HepG2 (cell line): ENCODE measurements around the gene ACP2. TPM values are rescaled to one million over a fixed set of nuclear protein-coding genes. Genes with fewer than 3 reads are reported as not detected.

Experiments
- CENPT ChIP-seq: sonication (generic); formaldehyde crosslinking; IDR thresholded peaks from 2 replicates; pipeline ENCODE4 v1.8.0; 2022; ENCODE audit warnings: low read depth, mild to moderate bottlenecking, moderate library complexity, missing genetic modification reagents
- FLYWCH1 ChIP-seq: sonication (generic); formaldehyde crosslinking; IDR thresholded peaks from 2 replicates; pipeline ENCODE4 v1.8.1; 2023; ENCODE audit warnings: mild to moderate bottlenecking, missing genetic modification reagents
- KDM5B ChIP-seq: sonication (generic); formaldehyde crosslinking; IDR thresholded peaks from 2 replicates; pipeline ENCODE4 v1.4.0; 2020; ENCODE audit warnings: missing genetic modification reagents, mild to moderate bottlenecking, borderline replicate concordance
- LCORL ChIP-seq, 2 experiments: fragments of 450-650 bp in 1 of 2; sonication (generic) in 1 of 2; formaldehyde crosslinking in 1 of 2; IDR thresholded peaks; 2 replicates each; pipeline versions ENCODE4 v1.5.0 to v1.6.1; 2017 to 2020; ENCODE audit warnings: antibody characterized with exemption in 1 of 2, missing genetic modification reagents in 1 of 2
- NCOA2 ChIP-seq: sonication (generic); formaldehyde crosslinking; IDR thresholded peaks from 2 replicates; pipeline ENCODE4 v1.8.0; 2022; ENCODE audit warnings: inconsistent platforms
- NONO ChIP-seq, 2 experiments: fragments of 450-650 bp in 1 of 2; sonication (generic) in 1 of 2; formaldehyde crosslinking in 1 of 2; IDR thresholded peaks in 1 of 2; conservative IDR thresholded peaks in 1 of 2; 2 replicates each; pipeline versions ENCODE4 v1.6.1 to v1.8.0; 2017 to 2022; ENCODE audit warnings: mild to moderate bottlenecking in 1 of 2, missing genetic modification reagents in 1 of 2, moderate library complexity in 1 of 2
- PHF21A ChIP-seq: sonication (generic); formaldehyde crosslinking; IDR thresholded peaks from 2 replicates; pipeline ENCODE4 v1.5.0; 2020; ENCODE audit warnings: mild to moderate bottlenecking, missing genetic modification reagents
- RFXAP ChIP-seq: sonication (generic); formaldehyde crosslinking; IDR thresholded peaks from 2 replicates; pipeline ENCODE4 v1.4.0; 2020; ENCODE audit warnings: missing genetic modification reagents, borderline replicate concordance
- SPEN ChIP-seq: sonication (generic); formaldehyde crosslinking; IDR thresholded peaks from 2 replicates; pipeline ENCODE4 v1.5.1; 2020; ENCODE audit warnings: low read depth, mild to moderate bottlenecking, missing genetic modification reagents
- TBX2 ChIP-seq: sonication (generic); formaldehyde crosslinking; IDR thresholded peaks from 2 replicates; pipeline ENCODE4 v1.5.0; 2020; ENCODE audit warnings: missing genetic modification reagents, mild to moderate bottlenecking, borderline replicate concordance
- ZBTB20 ChIP-seq: sonication (generic); formaldehyde crosslinking; IDR thresholded peaks from 2 replicates; pipeline ENCODE4 v1.8.1; 2023; ENCODE audit warnings: missing genetic modification reagents, low read depth, mild to moderate bottlenecking, borderline replicate concordance
- ZKSCAN5 ChIP-seq: sonication (generic); formaldehyde crosslinking; IDR thresholded peaks from 2 replicates; pipeline ENCODE4 v1.5.1; 2020; ENCODE audit warnings: mild to moderate bottlenecking, missing genetic modification reagents
- ZNF101 ChIP-seq: sonication (generic); formaldehyde crosslinking; IDR thresholded peaks from 2 replicates; pipeline ENCODE4 v1.4.0; 2020; ENCODE audit warnings: mild to moderate bottlenecking, low read depth, missing genetic modification reagents, borderline replicate concordance
- ZNF326 ChIP-seq: sonication (generic); formaldehyde crosslinking; IDR thresholded peaks from 2 replicates; pipeline ENCODE4 v1.4.0; 2020; ENCODE audit warnings: missing genetic modification reagents, borderline replicate concordance
- ZNF563 ChIP-seq: sonication (generic); formaldehyde crosslinking; IDR thresholded peaks from 2 replicates; pipeline ENCODE4 v1.8.0; 2022; ENCODE audit warnings: mild to moderate bottlenecking, moderate library complexity, missing genetic modification reagents
- ZNF567 ChIP-seq: sonication (generic); formaldehyde crosslinking; IDR thresholded peaks from 2 replicates; pipeline ENCODE4 v1.8.1; 2023; ENCODE audit warnings: mild to moderate bottlenecking, missing genetic modification reagents, borderline replicate concordance
- ZNF737 ChIP-seq: sonication (generic); formaldehyde crosslinking; IDR thresholded peaks from 2 replicates; pipeline ENCODE4 v1.5.0; 2020; ENCODE audit warnings: missing genetic modification reagents, mild to moderate bottlenecking, borderline replicate concordance
- ZNF775 ChIP-seq: sonication (generic); formaldehyde crosslinking; IDR thresholded peaks from 2 replicates; pipeline ENCODE4 v1.4.0; 2020; ENCODE audit warnings: missing genetic modification reagents, mild to moderate bottlenecking, moderate library complexity, borderline replicate concordance
- polyA plus RNA-seq, 8 experiments: library from polyadenylated mRNA; depleted of rRNA in 3 of 8; stranded (reverse) in 7 of 8; unstranded in 1 of 8; fragments of >200 nt; fragmentation: Illumina TruSeq in 4 of 8; extraction: Trizol in 4 of 8; gene quantifications; 2 replicates each; pipeline versions ENCODE4 v1.2.1 to v1.2.3, GENCODE V29; 2011 to 2016; ENCODE audit warnings: low read depth in 4 of 8, missing spikeins in 1 of 8, mixed read lengths in 1 of 8; ENCODE audit not compliant: insufficient read depth in 1 of 8
- total RNA-seq, 5 experiments: library from RNA; depleted of rRNA; stranded (reverse); fragments of >200 nt; fragmentation: Illumina TruSeq; extraction: Trizol; gene quantifications; 2 replicates each; pipeline ENCODE4 v1.2.3, GENCODE V29; 2016; ENCODE audit warnings: low read depth in 1 of 5
- TF ChIP-seq, protein P1 (sequence below): sonication (generic); formaldehyde crosslinking; IDR thresholded peaks from 2 replicates; pipeline ENCODE4 v1.5.0; 2020; ENCODE audit warnings: mild to moderate bottlenecking, missing genetic modification reagents, borderline replicate concordance
- TF ChIP-seq, protein P2 (sequence below): sonication (generic); formaldehyde crosslinking; IDR thresholded peaks from 2 replicates; pipeline ENCODE4 v1.5.0; 2020; ENCODE audit warnings: mild to moderate bottlenecking, missing genetic modification reagents
- TF ChIP-seq, protein P3 (sequence below): sonication (generic); formaldehyde crosslinking; IDR thresholded peaks from 2 replicates; pipeline ENCODE4 v1.4.0; 2020; ENCODE audit warnings: low read depth, mild to moderate bottlenecking, missing genetic modification reagents

The ACP2 gene
- total and polyA plus RNA-seq, 2 of the 13 experiments (the other 11 are each of a cell fraction or from before 2014, with no cell fraction given) = 17.7 to 20.2 TPM

DNA sequence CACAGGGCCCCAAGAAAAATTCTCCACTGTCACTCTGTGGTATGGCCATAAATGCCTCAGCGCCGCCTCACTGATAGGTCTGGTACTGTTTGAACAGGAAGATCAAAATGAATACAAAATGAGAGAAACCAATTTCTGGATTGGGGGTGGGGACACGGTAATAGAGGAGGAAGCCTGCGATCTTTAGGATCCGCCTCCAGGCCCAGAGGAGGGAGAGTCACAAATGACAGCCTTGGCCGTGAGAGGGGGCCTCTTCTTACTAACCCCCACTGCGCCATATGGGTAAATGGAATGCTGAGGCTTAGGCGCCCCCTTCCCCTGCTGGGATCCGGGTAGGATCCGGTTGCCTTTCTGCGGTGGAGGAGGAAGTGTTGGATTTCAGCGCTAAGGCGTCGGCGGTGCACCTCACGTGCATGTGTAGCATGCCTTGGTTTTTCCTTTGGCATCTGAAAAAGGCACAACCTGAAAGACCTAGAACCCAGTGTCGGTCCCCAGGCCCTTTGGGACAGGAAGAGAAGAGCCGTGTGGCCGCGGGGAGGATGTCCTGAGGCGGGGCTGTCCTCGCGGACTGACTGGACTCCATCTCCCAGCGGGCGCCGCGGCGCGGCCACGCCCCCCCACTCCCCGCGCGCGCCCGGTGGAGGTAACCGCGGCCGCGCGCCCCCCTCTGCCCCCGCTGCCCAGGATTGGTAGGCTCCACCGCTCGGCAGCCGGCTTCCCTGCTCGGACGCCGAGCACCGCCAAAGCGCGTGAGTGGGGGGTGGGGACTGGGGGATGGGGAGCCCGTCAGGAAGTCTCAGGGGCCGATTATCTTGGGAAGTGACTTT is 20.6 kb upstream of the ACP2 start (continued):
- TF ChIP-seq, protein P1, sequence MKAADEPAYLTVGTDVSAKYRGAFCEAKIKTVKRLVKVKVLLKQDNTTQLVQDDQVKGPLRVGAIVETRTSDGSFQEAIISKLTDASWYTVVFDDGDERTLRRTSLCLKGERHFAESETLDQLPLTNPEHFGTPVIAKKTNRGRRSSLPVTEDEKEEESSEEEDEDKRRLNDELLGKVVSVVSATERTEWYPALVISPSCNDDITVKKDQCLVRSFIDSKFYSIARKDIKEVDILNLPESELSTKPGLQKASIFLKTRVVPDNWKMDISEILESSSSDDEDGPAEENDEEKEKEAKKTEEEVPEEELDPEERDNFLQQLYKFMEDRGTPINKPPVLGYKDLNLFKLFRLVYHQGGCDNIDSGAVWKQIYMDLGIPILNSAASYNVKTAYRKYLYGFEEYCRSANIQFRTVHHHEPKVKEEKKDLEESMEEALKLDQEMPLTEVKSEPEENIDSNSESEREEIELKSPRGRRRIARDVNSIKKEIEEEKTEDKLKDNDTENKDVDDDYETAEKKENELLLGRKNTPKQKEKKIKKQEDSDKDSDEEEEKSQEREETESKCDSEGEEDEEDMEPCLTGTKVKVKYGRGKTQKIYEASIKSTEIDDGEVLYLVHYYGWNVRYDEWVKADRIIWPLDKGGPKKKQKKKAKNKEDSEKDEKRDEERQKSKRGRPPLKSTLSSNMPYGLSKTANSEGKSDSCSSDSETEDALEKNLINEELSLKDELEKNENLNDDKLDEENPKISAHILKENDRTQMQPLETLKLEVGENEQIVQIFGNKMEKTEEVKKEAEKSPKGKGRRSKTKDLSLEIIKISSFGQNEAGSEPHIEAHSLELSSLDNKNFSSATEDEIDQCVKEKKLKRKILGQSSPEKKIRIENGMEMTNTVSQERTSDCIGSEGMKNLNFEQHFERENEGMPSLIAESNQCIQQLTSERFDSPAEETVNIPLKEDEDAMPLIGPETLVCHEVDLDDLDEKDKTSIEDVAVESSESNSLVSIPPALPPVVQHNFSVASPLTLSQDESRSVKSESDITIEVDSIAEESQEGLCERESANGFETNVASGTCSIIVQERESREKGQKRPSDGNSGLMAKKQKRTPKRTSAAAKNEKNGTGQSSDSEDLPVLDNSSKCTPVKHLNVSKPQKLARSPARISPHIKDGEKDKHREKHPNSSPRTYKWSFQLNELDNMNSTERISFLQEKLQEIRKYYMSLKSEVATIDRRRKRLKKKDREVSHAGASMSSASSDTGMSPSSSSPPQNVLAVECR (CRISPR knock-in tag) = peak; percentile 78
- TF ChIP-seq LCORL (IDR thresholded peaks at IDR 0.05) = no peak
- TF ChIP-seq LCORL (CRISPR knock-in tag; IDR thresholded peaks at IDR 0.05) = peak; percentile 38; the same call in 1 of the 2 replicates
- TF ChIP-seq KDM5B = peak; percentile 44; the same call in 1 of the 2 replicates
- no peak for TF ChIP-seq FLYWCH1 (CRISPR knock-in tag)
- TF ChIP-seq, protein P2, sequence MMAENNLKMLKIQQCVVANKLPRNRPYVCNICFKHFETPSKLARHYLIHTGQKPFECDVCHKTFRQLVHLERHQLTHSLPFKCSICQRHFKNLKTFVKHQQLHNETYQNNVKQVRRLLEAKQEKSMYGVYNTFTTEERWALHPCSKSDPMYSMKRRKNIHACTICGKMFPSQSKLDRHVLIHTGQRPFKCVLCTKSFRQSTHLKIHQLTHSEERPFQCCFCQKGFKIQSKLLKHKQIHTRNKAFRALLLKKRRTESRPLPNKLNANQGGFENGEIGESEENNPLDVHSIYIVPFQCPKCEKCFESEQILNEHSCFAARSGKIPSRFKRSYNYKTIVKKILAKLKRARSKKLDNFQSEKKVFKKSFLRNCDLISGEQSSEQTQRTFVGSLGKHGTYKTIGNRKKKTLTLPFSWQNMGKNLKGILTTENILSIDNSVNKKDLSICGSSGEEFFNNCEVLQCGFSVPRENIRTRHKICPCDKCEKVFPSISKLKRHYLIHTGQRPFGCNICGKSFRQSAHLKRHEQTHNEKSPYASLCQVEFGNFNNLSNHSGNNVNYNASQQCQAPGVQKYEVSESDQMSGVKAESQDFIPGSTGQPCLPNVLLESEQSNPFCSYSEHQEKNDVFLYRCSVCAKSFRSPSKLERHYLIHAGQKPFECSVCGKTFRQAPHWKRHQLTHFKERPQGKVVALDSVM (CRISPR knock-in tag) = 0 out of 2 replicates have a peak, but pooled peaks have one; percentile 8
- no peak for TF ChIP-seq ZKSCAN5 (CRISPR knock-in tag)
- TF ChIP-seq CENPT (CRISPR knock-in tag) = no peak
- TF ChIP-seq TBX2 (CRISPR knock-in tag) = peak; percentile 62
- no peak for TF ChIP-seq ZNF326
- TF ChIP-seq ZNF101 = no peak
- peak; percentile 49; the same call in 1 of the 2 replicates for TF ChIP-seq RFXAP (CRISPR knock-in tag)
- no peak; the same call in 1 of the 2 replicates for TF ChIP-seq NCOA2 (CRISPR knock-in tag)
- no peak for TF ChIP-seq ZNF775
- TF ChIP-seq, protein P3, sequence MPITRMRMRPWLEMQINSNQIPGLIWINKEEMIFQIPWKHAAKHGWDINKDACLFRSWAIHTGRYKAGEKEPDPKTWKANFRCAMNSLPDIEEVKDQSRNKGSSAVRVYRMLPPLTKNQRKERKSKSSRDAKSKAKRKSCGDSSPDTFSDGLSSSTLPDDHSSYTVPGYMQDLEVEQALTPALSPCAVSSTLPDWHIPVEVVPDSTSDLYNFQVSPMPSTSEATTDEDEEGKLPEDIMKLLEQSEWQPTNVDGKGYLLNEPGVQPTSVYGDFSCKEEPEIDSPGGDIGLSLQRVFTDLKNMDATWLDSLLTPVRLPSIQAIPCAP (CRISPR knock-in tag) = no peak
- TF ChIP-seq NONO (IDR thresholded peaks at IDR 0.05) = no peak
- peak; percentile 85 for TF ChIP-seq NONO (CRISPR knock-in tag; conservative IDR thresholded peaks at IDR 0.05)
- TF ChIP-seq ZNF563 (CRISPR knock-in tag) = no peak
- peak; percentile 33; the same call in 1 of the 2 replicates for TF ChIP-seq PHF21A (CRISPR knock-in tag)
- no peak for TF ChIP-seq ZNF737 (CRISPR knock-in tag)
- no peak for TF ChIP-seq ZBTB20
- peak; percentile 39; the same call in 1 of the 2 replicates for TF ChIP-seq ZNF567 (CRISPR knock-in tag)
- peak; percentile 4; the same call in 1 of the 2 replicates for TF ChIP-seq SPEN
